K562 (cell line): Measurements from ENCODE around the gene COL8A2. TPM values are rescaled to one million over a fixed set of nuclear protein-coding genes. Genes with fewer than 3 reads are reported as not detected.
A peak's percentile ranks its signal among the peaks of the same experiment; 100 is the strongest.

ENCODE experiments used
- AFF4 ChIP-seq: sonication (generic); formaldehyde crosslinking; IDR thresholded peaks from 2 replicates; pipeline ENCODE4 v1.8.0; 2023; ENCODE audit warnings: mild to moderate bottlenecking, missing genetic modification reagents
- C11orf30 ChIP-seq: fragments of 450-650 bp; IDR thresholded peaks from 2 replicates; pipeline ENCODE4 v1.6.1; 2016; ENCODE audit warnings: low read depth, mild to moderate bottlenecking
- CBX3 ChIP-seq, 2 experiments: IDR thresholded peaks; 1 replicate in 1 of 2; 2 replicates in 1 of 2; pipeline ENCODE4 v1.6.1; 2012; ENCODE audit warnings: inconsistent platforms in 2 of 2, low read length in 2 of 2, borderline replicate concordance in 1 of 2, control low read depth in 1 of 2
- ESRRB ChIP-seq: fragments of 250-450 bp; sonication (Bioruptor Pico); IDR thresholded peaks from 2 replicates; pipeline ENCODE4 v1.5.0; 2020; ENCODE audit warnings: mild to moderate bottlenecking, moderate library complexity, borderline replicate concordance
- GATAD2A ChIP-seq: fragments of 450-650 bp; IDR thresholded peaks from 2 replicates; pipeline ENCODE4 v1.6.1; 2017
- HEY1 ChIP-seq: fragments of 250-450 bp; sonication (Bioruptor Pico); IDR thresholded peaks from 2 replicates; pipeline ENCODE4 v1.5.0; 2020; ENCODE audit warnings: mild to moderate bottlenecking, moderate library complexity, borderline replicate concordance
- HOMEZ ChIP-seq: fragments of 250-450 bp; sonication (Bioruptor Pico); IDR thresholded peaks from 2 replicates; pipeline ENCODE4 v1.4.0; 2020; ENCODE audit warnings: mild to moderate bottlenecking, moderate library complexity
- KDM4B ChIP-seq, 2 experiments: fragments of 450-650 bp in 1 of 2; sonication (generic) in 1 of 2; IDR thresholded peaks; 2 replicates each; pipeline ENCODE4 v1.6.1; 2016 to 2017; ENCODE audit warnings: borderline replicate concordance in 2 of 2, antibody characterized with exemption in 1 of 2, low read depth in 1 of 2, mild to moderate bottlenecking in 1 of 2
- MIER1 ChIP-seq: fragments of 450-650 bp; IDR thresholded peaks from 2 replicates; pipeline ENCODE4 v1.6.1; 2016; ENCODE audit warnings: antibody characterized with exemption, mild to moderate bottlenecking, low read depth
- NFE2L1 ChIP-seq: fragments of 450-650 bp; IDR thresholded peaks from 2 replicates; pipeline ENCODE4 v1.6.1; 2016; ENCODE audit warnings: missing genetic modification characterization, low read depth, mild to moderate bottlenecking, missing compliant biosample characterization, moderate library complexity, borderline replicate concordance
- NR2F6 ChIP-seq: fragments of 450-650 bp; formaldehyde crosslinking; IDR thresholded peaks from 2 replicates; pipeline ENCODE4 v1.4.0; 2020; ENCODE audit warnings: mild to moderate bottlenecking
- POLR2G ChIP-seq: fragments of 200-400 bp; formaldehyde crosslinking; IDR thresholded peaks from 2 replicates; pipeline ENCODE4 v1.6.1; 2017; ENCODE audit warnings: low read depth, mild to moderate bottlenecking, antibody characterized with exemption, low read length, moderate library complexity
- PURB ChIP-seq: sonication (generic); formaldehyde crosslinking; IDR thresholded peaks from 2 replicates; pipeline ENCODE4 v1.9.0; 2021; ENCODE audit warnings: low read depth, mild to moderate bottlenecking, missing genetic modification reagents
- RUNX1 ChIP-seq: sonication (generic); IDR thresholded peaks from 2 replicates; pipeline ENCODE4 v1.6.1; 2016; ENCODE audit warnings: antibody characterized with exemption, low read depth
- SMAD2 ChIP-seq: fragments of 150-350 bp; IDR thresholded peaks from 2 replicates; pipeline ENCODE4 v1.6.1; 2014; ENCODE audit warnings: low read depth, mild to moderate bottlenecking, low read length
- SRSF1 ChIP-seq: fragments of 200-400 bp; formaldehyde crosslinking; IDR thresholded peaks from 2 replicates; pipeline ENCODE4 v1.6.1; 2017; ENCODE audit warnings: mild to moderate bottlenecking, low read depth, low read length, moderate library complexity
- THRA ChIP-seq: fragments of 450-650 bp; IDR thresholded peaks from 2 replicates; pipeline ENCODE4 v1.6.1; 2017; ENCODE audit warnings: mild to moderate bottlenecking, moderate library complexity
- TOE1 ChIP-seq, 2 experiments: fragments of 450-650 bp in 1 of 2; sonication (generic) in 1 of 2; formaldehyde crosslinking in 1 of 2; IDR thresholded peaks; 2 replicates each; pipeline versions ENCODE4 v1.7.1 to v1.8.0; 2016 to 2022; ENCODE audit warnings: borderline replicate concordance in 2 of 2, mild to moderate bottlenecking in 2 of 2, antibody characterized with exemption in 1 of 2, inconsistent platforms in 1 of 2, low read depth in 1 of 2, missing genetic modification reagents in 1 of 2, moderate library complexity in 1 of 2
- ZNF445 ChIP-seq: fragments of 250-450 bp; sonication (Bioruptor Pico); IDR thresholded peaks from 2 replicates; pipeline ENCODE4 v1.4.0; 2020; ENCODE audit warnings: low read depth, mild to moderate bottlenecking, moderate library complexity
- polyA plus RNA-seq, 8 experiments: library from polyadenylated mRNA; depleted of rRNA in 4 of 8; stranded (reverse) in 5 of 8; unstranded in 3 of 8; fragments of >200 nt; fragmentation: Nextera tagmentation in 2 of 8; fragmentation: Illumina TruSeq in 1 of 8; extraction: Ambion mirVana in 2 of 8; extraction: Trizol in 1 of 8; gene quantifications; 2 replicates each; pipeline versions ENCODE4 v1.2.1 to v1.2.3, GENCODE V29; 2011 to 2014; ENCODE audit warnings: inconsistent platforms in 1 of 8, missing spikeins in 1 of 8
- total RNA-seq, 7 experiments: library from RNA; depleted of rRNA in 6 of 7; stranded (reverse); fragments of >200 nt in 6 of 7; fragmentation: Illumina TruSeq in 2 of 7; extraction: Trizol in 2 of 7; gene quantifications; 2 replicates each; pipeline versions ENCODE4 v1.2.1 to v1.2.3, GENCODE V29; 2011 to 2021; ENCODE audit warnings: low replicate concordance in 1 of 7

The COL8A2 gene
- total and polyA plus RNA-seq, 9 of the 15 experiments (the other 6 are each of a cell fraction or from before 2014, with no cell fraction given), result 0.03 to 0.14 (median 0.04) TPM; not detected in 5

- TF ChIP-seq AFF4 (CRISPR knock-in tag) (peak; percentile 92; the same call in 1 of the 2 replicates), C11orf30 (peak; percentile 99), NR2F6 (CRISPR knock-in tag) (peak; percentile 38; the same call in 1 of the 2 replicates), HEY1 (CRISPR knock-in tag) (no peak; the same call in 1 of the 2 replicates), CBX3 (IDR thresholded peaks at IDR 0.05; ENCODE audit: borderline replicate concordance in 1 of 2, low read length in 2 of 2) (peak in 1 of 2 experiments; percentile 79; a peak in 2 of 3 replicates), POLR2G (peak; percentile 99), THRA (no peak), MIER1 (no peak), HOMEZ (CRISPR knock-in tag) (no peak), SRSF1 (no peak), RUNX1 (no peak), ZNF445 (no peak), KDM4B (IDR thresholded peaks at IDR 0.05; ENCODE audit: borderline replicate concordance in 2 of 2, low read depth in 1 of 2) (peak in 1 of 2 experiments; percentile 98; a peak in 2 of 4 replicates), SMAD2 (no peak), GATAD2A (no peak), ESRRB (no peak), TOE1 (IDR thresholded peaks at IDR 0.05; ENCODE audit: borderline replicate concordance) (peak; percentile 48; the same call in 1 of the 2 replicates), TOE1 (CRISPR knock-in tag; IDR thresholded peaks at IDR 0.05; ENCODE audit: borderline replicate concordance, low read depth) (peak; percentile 95), NFE2L1 (no peak), PURB (CRISPR knock-in tag) (no peak)
Measured at GRCh38 chr1:36088577-36089392, 36.2 kb downstream of the COL8A2 start, which contains the start of gene ADPRS (continued).
